Fibroblast of villous mesenchyme (primary cell): ENCODE data around the gene WBP2NL. TPM values are rescaled to one million over a fixed set of nuclear protein-coding genes. Genes with fewer than 3 reads are reported as not detected.
A peak's percentile ranks its signal among the peaks of the same experiment; 100 is the strongest.

ENCODE experiments used
- DNase-seq: peaks from one replicate; pipeline ENCODE4 v3.0.0-alpha.2; 2010; ENCODE audit warnings: low read depth
- H3K4me3 ChIP-seq: 2 replicates; pipeline ENCODE4 v1.5.1; 2011; ENCODE audit warnings: low read depth, mild to moderate bottlenecking, low read length
- total RNA-seq: library from RNA; depleted of rRNA; stranded (reverse); fragments of >200 nt; gene quantifications from 2 replicates; pipeline ENCODE4 v1.2.3, GENCODE V29; 2012
- TF ChIP-seq, protein P1 (sequence below): IDR thresholded peaks from 2 replicates; pipeline ENCODE4 v1.5.1; 2012; ENCODE audit warnings: low read depth, mild to moderate bottlenecking, low read length; ENCODE audit not compliant: insufficient read depth

Gene WBP2NL
- total RNA-seq, 1 donor, result 0.43 TPM

DNA sequence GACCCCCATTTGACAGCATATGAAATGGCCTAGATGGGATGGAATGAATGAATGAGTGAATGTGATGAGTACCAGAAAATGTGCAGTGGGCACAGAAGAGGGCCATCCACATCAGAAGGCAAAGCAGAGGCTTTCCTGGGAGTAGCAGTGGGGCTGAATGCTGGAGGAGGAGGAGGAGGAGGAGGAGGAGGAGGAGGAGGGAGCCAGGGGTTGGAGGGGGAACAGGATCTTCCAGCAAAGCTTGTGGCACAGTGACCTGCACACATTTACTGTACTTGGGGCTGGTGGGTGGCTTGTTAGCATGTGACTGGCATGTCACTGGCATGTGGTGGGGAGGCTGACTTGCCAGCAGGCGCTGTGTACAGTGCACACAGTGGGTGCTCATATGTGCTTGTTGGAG is 19.9 kb upstream of the WBP2NL start:
- no peak overlapping the region for H3K4me3 ChIP-seq
- DNase-seq, result no peak
- TF ChIP-seq, protein P1, sequence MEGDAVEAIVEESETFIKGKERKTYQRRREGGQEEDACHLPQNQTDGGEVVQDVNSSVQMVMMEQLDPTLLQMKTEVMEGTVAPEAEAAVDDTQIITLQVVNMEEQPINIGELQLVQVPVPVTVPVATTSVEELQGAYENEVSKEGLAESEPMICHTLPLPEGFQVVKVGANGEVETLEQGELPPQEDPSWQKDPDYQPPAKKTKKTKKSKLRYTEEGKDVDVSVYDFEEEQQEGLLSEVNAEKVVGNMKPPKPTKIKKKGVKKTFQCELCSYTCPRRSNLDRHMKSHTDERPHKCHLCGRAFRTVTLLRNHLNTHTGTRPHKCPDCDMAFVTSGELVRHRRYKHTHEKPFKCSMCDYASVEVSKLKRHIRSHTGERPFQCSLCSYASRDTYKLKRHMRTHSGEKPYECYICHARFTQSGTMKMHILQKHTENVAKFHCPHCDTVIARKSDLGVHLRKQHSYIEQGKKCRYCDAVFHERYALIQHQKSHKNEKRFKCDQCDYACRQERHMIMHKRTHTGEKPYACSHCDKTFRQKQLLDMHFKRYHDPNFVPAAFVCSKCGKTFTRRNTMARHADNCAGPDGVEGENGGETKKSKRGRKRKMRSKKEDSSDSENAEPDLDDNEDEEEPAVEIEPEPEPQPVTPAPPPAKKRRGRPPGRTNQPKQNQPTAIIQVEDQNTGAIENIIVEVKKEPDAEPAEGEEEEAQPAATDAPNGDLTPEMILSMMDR, result no peak

DNA sequence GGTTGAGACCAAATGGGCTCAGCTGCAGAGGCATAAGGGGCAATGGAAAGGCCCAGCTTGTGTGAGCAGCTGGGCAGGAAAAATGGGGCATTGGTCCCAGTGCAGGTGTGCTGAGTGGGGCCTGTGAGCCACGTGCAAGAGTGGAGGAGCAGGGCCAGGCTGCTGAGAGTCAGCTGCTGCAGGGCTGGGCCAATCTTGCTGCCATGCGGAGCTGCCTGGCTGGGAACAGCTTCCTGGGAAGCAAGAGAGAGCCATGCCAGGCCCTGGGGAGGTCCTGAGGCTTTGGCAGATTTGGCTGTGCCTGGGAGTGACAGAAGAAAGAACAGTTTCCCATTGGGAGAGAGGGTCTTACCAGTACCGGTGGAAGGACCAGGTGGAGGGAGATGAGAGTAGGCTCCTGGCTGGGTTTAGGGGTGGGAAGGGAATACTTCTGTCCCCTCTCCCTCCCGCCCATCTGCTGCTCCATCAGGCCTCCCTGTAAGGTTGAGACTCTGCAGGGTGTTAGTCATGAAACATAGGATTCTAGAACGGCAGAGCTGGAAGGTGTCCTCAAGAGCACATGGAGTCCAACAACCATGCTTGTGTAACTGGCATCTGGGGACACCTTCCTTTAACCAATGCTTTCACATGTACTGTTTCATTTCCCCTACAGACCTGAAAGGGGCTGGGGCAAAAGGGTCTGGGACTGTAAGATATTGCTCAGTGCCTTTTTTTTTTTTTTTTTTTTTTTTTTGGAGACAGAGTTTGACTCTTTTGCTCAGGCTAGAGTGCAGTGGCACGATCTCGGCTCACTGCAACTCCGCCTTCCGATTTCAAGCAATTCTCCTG is 19.0 kb upstream of the WBP2NL start:
- no peak for DNase-seq
- TF ChIP-seq, protein P1, result no peak
- H3K4me3 ChIP-seq, result no peak overlapping the region

DNA sequence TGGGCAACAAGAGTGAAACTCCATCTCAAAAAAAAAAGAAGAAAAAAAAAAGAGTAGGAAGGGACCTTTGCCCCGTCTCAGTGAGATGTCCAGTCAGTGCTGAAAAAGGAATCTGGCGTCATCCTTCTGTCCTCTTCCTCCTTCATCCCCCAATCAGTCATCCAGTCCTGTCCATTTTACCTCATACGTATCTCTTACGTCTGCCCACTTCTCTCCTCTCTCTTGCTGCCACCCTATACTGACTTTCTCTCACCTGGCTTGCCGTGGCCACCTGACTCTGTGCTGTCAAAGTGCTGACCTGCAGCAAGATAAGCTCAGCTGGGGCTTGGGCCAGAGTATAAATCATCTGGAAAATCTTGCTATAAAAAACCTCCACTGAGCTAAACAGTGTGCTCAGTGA is 15.7 kb upstream of the WBP2NL start:
- DNase-seq, result no peak
- H3K4me3 ChIP-seq, result no peak overlapping the region
- TF ChIP-seq, protein P1, result no peak

DNA sequence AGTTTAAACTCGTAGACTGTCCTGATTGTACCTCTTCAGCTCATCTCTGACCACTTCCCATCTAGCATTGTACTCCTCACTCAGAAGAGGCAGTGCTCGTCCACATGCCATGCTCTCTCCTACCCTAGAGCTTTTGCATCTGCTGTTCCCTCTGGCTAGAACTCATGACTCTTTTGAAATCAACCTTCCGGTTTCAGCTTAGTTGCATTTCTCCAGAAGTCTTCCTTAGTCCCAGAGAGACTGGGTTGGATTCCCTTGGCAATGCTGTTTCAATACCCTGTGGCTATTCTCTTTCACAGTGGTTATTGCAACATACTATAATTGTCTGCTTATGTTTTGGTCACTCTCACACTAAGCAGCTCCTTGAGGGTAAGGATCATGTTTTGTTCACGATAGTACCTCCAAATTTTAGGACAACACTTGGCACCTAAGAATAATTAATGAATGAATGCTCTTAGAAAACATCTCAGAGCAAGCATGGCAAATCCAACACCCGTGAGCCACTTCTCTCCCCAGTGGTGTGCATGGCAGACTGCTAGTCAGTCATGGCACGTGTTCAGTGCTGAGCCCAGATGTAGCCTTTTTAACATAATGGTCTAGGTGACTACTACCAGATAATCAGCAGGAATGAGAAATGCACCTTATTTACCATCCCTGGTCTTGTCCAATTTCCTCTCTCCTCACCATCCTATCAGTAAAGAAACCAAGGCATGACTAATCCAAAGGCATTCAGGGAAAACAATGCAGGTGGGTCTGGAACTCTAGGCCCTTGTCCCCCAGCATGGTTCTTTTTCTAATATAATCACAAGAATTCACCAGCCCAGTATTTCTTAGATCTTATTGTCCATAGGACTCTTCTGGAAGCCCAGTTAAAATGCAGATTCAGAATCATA is 14.8 kb upstream of the WBP2NL start:
- peak; percentile 65 for DNase-seq
- TF ChIP-seq, protein P1, result no peak
- no peak overlapping the region for H3K4me3 ChIP-seq

DNA sequence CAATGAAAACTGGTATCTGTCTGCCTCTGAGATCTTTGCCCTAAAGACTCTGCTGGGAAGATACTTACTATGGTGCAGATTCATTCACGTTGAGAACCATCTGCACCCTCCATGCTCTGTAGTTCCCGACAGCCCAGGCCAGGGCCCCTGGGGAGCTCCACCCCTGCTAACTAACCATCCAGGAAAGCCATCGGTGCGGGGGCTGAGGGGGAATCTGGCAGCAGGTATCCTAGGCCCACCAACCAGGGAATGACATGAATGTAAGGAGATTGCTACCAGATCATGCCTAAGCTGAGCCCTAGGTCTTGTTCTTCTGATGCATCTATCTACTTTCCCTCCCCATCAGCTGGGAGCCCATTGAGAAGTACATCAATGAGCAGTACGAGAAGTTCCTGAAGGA is 11.3 kb upstream of the WBP2NL start:
- TF ChIP-seq, protein P1, result no peak
- DNase-seq, result no peak
- H3K4me3 ChIP-seq, result no peak overlapping the region

DNA sequence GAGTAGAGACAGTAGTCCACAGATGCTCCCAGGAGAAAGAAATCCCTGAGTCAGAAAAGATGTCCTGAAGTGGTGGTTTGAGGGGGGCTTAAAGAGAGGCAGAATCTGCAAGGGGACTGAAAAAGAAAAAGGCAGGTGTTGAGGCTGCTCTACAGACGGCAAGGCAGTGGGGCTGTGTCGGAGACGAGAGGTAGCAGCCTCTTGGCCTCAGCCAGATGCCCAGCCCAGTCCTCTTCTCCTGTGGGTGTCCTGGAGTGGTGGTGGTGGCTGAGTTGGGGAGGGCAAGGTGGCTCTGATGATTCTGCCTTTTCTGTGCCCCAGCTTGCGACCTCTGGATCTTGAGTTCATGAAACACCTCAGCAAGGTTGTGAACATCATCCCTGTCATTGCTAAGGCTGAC is 9.3 kb upstream of the WBP2NL start:
- no peak for DNase-seq
- TF ChIP-seq, protein P1, result no peak

More for the DNA sequence above, 9.3 kb upstream of the WBP2NL start:
- no peak overlapping the region for H3K4me3 ChIP-seq
